ENCODE data around the gene CDHR3.

DNA sequence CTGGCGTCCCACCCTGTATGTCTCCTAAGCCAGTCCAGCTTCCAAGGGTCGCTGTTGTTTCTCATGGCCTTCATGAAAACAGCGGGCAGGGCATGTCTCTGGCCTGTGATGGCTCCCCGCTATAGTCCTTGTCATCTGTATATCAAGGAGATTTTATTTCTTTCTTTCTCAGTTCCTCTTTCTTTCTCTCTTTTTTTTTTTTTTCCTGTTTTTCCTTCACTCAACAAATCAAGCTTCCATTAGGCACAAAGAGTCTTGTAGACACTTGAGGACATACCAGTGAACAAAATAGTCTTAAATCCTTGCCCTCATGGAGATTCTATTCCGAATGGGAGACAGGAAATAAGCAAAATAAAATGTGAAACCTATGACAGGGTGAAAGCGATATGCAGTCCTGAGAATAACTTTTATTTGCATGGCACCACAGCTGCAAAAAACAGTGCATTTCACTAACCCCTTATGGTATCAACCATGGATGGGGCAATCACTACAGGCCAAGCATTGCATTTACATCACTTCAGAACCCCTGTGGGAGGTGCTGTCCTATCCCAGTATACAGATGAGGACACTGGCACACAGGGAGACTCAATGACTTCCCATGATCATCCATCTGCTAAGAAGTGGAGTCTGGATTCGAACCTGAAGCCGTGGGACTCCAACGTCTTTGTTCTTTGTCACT, 98.4 kb downstream of the CDHR3 start:
- TF ChIP-seq HOMEZ (CRISPR knock-in tag; IDR thresholded peaks at IDR 0.05) (no peak), TCF7 (IDR thresholded peaks at IDR 0.05; ENCODE audit: borderline replicate concordance) (no peak), BCL6 (CRISPR knock-in tag; IDR thresholded peaks at IDR 0.05) (no peak), FOXK2 (conservative IDR thresholded peaks at IDR 0.05 in 1 of 2, IDR thresholded peaks at IDR 0.05 in 1 of 2; ENCODE audit: low read depth in 2 of 2) (no peak), SAFB (IDR thresholded peaks at IDR 0.05; ENCODE audit: borderline replicate concordance, low read depth, low read length) (no peak)
- TF ChIP-seq, protein P1, sequence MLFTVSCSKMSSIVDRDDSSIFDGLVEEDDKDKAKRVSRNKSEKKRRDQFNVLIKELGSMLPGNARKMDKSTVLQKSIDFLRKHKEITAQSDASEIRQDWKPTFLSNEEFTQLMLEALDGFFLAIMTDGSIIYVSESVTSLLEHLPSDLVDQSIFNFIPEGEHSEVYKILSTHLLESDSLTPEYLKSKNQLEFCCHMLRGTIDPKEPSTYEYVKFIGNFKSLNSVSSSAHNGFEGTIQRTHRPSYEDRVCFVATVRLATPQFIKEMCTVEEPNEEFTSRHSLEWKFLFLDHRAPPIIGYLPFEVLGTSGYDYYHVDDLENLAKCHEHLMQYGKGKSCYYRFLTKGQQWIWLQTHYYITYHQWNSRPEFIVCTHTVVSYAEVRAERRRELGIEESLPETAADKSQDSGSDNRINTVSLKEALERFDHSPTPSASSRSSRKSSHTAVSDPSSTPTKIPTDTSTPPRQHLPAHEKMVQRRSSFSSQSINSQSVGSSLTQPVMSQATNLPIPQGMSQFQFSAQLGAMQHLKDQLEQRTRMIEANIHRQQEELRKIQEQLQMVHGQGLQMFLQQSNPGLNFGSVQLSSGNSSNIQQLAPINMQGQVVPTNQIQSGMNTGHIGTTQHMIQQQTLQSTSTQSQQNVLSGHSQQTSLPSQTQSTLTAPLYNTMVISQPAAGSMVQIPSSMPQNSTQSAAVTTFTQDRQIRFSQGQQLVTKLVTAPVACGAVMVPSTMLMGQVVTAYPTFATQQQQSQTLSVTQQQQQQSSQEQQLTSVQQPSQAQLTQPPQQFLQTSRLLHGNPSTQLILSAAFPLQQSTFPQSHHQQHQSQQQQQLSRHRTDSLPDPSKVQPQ (CRISPR knock-in tag; IDR thresholded peaks at IDR 0.05; ENCODE audit: borderline replicate concordance) = no peak

Measured in K562 (cell line).